Stimulated activated CD8-positive, alpha-beta memory T cell treated with anti-CD3 and anti-CD28 coated beads, Interleukin-15, amount 100 ng/mL, for 24 hours (primary cell): ENCODE results near the gene RFX5.
"Not testable (repeated sequence)": the region's sequence is repeated elsewhere in the genome, so short reads cannot be mapped to it uniquely, and the experiment has no call there.

Experiments used
- DNase-seq: peaks from one replicate; pipeline ENCODE4 v3.0.0-alpha.2; 2020; ENCODE audit warnings: low read depth

The RFX5 gene

DNA sequence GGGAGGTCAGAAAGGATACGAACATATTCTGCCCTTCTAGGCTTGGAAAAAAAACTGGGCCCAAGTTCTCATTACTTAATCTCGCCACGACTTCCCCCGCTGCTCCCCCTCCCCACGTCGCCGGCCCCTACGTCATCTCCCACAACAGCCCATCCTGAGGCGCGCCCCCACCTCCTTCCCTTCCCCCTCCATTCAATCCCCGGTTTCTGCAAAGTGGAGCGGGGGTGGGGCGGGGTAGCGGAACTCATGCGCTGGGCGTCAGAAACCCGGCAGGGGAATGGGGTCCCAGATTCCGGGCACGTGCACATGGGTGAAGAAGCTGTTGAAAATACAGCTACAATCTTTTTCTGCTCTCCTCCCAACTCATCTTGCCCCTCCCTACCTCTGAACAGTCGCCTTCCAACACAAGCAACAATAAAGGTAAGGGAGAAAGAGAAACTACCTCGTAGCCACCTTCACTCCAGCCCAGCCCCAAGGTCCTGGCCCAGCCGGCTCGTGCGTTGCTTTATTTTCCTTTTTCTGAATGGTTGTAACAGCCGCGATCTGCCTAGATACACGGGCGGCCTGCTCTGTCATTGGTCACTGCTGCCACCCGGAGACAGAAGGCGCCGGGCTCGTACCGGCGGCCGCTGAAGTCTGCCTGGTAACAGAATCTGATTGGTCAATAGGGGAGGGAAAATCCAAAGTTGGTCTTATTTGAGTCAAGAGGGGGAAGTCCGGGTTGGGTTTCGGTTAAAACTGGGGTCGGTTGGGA, at the start of gene RFX5:
TSS of gene RFX5 (minus strand) at position 484 of the 754 bp plus-strand sequence. CDS start 932 bp downstream, outside the sequence.
- peak; percentile 74 for DNase-seq

DNA sequence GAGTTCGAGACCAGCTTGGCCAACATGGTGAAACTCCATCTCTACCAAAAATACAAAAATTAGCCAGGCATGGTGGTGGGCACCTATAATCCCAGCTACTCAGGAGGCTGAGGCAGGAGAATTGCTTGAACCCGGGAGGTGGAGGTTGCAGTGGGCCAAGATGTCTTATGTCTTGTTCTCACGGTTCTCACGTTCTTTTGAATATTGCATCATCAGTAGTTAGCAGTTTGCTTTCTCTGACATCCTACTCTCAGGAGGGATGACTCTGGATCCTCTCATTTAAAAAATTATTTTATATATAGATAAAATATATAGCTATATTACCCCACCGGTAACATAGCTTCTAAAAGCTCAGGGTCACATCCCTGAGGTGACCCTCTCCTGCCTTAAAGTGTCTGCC, 49.2 kb upstream of the RFX5 start:
- DNase-seq = not testable (repeated sequence)

DNA sequence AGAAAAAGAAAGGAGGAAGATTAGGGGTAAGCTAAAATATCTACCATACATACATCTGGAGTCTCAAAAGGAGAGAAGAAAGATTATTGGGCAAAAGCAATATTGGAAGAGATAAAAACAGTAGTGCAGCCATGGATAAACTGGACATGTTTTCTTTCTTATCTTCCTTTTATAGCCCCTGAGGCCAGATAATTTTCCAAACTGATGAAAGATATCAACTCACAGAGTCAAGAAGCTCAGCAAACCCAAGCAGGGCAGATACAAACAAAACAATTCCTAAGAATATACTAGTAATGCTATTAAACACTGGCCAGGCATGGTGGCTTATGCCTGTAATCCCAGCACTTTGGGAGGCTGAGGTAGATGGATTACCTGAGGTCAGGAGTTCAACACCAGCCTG, 46.5 kb upstream of the RFX5 start:
- DNase-seq = no peak

- DNase-seq = no peak
Measured at GRCh38 chr1:151391079-151391563, 44.1 kb upstream of the RFX5 start.

- DNase-seq = not testable (repeated sequence)
Measured at GRCh38 chr1:151390221-151391078, 43.4 kb upstream of the RFX5 start.

DNA sequence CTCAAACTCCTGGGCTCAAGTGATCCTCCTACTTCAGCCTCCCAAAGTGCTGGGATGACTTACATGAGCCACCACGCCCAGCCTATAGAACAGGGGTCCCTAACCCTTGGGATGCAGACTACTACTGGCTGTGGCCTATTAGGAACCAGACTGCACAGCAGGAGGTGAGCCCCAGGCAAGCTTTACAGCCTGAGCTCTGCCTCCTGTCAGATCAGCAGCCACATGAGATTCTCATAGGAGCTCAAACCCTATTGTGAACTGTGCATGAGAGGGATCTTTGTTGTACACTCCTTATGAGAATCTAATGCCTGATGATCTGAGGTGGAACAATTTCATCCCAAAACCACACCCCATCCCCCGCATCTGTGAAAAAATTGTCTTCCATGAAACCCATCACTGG, 39.0 kb upstream of the RFX5 start:
- no peak for DNase-seq

DNA sequence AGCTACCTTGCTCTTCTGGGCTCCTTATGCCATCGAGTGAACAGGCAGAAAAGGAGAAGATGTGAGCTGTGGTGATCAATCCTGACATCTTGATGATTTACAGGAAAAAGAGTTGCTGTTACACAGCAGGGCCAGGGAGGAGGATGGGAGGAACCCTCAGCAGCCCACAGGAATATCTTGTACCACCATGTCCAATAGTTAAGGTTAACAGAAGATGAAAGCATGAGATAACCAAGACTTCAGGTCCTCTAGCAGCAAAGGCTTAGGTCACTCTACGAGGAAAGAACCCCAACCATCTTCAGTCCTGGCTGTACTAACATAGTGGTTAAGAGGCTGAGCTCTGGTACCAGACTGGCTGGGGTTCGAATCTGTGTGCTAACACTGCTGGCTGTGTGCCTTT, 37.5 kb upstream of the RFX5 start:
- DNase-seq = no peak

GRCh38 chr1:151377150-151377884, 30.3 kb upstream of the RFX5 start:
- no peak for DNase-seq

- no peak for DNase-seq
Measured at GRCh38 chr1:151373196-151373595, 26.1 kb upstream of the RFX5 start.

- DNase-seq = no peak
Measured at GRCh38 chr1:151372058-151372934, 25.2 kb upstream of the RFX5 start, which contains the start of gene SELENBP1. Gene SELENBP1 (minus strand): TSS chr1:151372705. CDS start chr1:151372641, 64 bp downstream.

- no peak for DNase-seq
Measured at GRCh38 chr1:151371370-151372057, 24.5 kb upstream of the RFX5 start.

GRCh38 chr1:151370211-151370911, 23.3 kb upstream of the RFX5 start:
- DNase-seq = no peak

GRCh38 chr1:151369621-151370048, 22.6 kb upstream of the RFX5 start:
- DNase-seq = no peak

GRCh38 chr1:151369302-151369610, 22.2 kb upstream of the RFX5 start:
- DNase-seq = no peak

DNA sequence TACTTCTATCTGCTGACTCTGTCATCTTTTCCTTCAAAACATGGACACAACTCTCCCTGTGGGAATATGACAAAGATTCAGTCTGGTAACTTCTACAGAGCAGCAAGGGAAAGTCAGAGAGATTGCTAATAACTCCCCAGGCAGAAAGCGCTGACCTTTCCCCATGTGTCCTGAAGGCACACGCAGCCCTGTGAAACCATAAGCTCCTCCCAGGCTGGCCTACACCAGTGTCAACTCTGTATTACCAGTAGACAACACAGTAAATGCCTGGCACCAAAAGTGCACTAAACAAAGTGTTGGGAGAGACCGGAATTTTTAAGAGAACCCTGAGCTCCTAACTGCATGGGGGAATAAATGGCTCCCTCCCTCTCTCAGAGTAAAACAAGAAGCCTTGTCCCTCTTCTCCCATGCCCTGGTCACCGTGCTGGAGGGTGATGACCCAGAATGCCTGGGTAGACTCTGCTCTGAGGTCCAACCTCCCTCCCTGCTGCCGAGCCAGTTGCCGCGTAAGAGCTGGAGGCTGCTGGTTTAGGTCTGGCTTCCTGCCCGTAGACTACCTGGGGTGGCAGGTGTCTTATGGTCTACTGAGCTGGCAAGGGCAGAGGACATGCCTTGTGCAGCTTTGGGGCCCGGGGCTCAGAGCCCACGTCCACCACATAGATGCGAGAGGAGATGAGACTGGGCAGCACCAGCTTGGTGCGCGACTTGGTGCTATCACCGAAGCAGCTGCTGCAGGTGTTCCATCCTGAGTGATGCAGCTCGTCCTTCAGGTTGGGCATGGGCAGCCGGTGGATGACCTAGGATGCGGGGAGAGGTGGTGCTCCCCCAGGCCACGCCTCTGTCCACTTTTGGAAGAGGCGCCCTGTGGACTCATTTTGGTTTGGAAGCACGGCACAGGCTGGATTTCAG, 21.6 kb upstream of the RFX5 start:
- DNase-seq = no peak

DNA sequence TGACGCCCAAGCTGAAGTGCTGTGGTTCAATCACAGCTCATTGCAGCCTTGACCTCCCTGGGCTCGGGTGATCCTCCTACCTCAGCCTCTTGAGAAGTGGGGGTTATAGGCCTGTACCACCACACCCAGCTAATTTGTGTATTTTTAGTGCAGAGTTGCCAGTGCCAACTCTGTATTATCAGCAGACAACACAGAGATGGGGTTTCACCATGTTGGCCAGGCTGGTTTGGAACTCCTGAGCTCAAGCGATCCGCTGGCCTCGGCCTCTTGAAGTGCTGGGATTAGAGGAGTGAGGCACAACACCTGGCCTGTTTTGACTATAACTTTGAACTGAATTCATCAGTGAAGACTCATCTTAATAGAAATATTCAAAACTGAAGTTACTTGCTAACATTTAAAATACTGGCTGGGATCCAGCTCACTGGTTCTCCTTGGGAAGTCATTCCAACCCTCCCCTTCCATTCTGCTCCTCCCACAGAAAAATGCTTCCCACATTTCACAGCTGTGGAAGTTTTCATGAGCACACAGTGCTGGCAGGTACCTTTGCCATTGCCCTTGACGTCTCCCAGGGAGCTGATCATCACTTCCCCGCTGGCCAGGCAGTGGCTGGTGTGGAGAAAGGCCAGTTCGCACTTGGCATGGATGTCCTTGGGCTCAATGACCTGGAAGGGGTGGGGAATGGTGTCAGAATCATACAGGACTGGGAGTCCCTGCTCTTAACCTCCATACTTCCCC, 20.8 kb upstream of the RFX5 start:
- no peak for DNase-seq

- no peak for DNase-seq
Measured at GRCh38 chr1:151364996-151365395, 17.9 kb upstream of the RFX5 start.
